ENCODE measurements around the gene SUMF2.
"Not testable (repeated sequence)": the region's sequence is repeated elsewhere in the genome, so short reads cannot be mapped to it uniquely, and the experiment has no call there.

DNA sequence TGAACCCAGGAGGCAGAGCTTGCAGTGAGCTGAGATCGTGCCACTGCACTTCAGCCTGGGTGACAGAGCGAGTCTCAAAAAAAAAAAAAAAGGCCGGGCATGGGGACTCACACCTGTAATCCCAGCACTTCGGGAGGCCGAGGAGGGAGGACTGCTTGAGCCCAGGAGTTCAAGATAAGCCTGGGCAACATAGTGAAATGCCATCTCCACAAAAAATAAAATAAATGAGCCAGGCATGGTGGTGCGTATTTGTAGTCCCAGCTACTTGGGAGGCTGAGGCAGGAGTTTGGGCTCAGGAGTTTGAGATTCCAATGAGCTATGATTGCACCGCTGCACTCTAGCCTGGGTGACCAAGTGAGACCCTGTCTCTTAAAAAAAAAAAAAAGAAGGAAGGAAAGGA is 31.5 kb upstream of the SUMF2 start:
- TF ChIP-seq CTCF (IDR thresholded peaks at IDR 0.05 in 2 of 3, conservative IDR thresholded peaks at IDR 0.05 in 1 of 3; ENCODE audit: borderline replicate concordance in 1 of 3, insufficient read depth in 1 of 3, low read depth in 2 of 3, low read length in 2 of 3); ZFX (IDR thresholded peaks at IDR 0.05); EZH2 (IDR thresholded peaks at IDR 0.05); POLR2A (IDR thresholded peaks at IDR 0.05; ENCODE audit: borderline replicate concordance, extremely low read depth, insufficient read depth, insufficient read length); EZH2phosphoT487 (IDR thresholded peaks at IDR 0.05; ENCODE audit: borderline replicate concordance); YY1 (IDR thresholded peaks at IDR 0.05; ENCODE audit: extremely low read depth, insufficient replicate concordance, low read depth, low read length); RAD21 (IDR thresholded peaks at IDR 0.05; ENCODE audit: low read depth); SIN3A (IDR thresholded peaks at IDR 0.05; ENCODE audit: low read depth); TCF7L2 (IDR thresholded peaks at IDR 0.05; ENCODE audit: borderline replicate concordance, extremely low read depth, insufficient read depth, insufficient read length); SP1 (IDR thresholded peaks at IDR 0.05; ENCODE audit: low read depth); FOSL1 (IDR thresholded peaks at IDR 0.05; ENCODE audit: low read depth); CEBPB (IDR thresholded peaks at IDR 0.05; ENCODE audit: low read depth); POLR2AphosphoS5 (IDR thresholded peaks at IDR 0.05; ENCODE audit: low read depth, low read length): not testable (repeated sequence)
- TF ChIP-seq, protein P1, sequence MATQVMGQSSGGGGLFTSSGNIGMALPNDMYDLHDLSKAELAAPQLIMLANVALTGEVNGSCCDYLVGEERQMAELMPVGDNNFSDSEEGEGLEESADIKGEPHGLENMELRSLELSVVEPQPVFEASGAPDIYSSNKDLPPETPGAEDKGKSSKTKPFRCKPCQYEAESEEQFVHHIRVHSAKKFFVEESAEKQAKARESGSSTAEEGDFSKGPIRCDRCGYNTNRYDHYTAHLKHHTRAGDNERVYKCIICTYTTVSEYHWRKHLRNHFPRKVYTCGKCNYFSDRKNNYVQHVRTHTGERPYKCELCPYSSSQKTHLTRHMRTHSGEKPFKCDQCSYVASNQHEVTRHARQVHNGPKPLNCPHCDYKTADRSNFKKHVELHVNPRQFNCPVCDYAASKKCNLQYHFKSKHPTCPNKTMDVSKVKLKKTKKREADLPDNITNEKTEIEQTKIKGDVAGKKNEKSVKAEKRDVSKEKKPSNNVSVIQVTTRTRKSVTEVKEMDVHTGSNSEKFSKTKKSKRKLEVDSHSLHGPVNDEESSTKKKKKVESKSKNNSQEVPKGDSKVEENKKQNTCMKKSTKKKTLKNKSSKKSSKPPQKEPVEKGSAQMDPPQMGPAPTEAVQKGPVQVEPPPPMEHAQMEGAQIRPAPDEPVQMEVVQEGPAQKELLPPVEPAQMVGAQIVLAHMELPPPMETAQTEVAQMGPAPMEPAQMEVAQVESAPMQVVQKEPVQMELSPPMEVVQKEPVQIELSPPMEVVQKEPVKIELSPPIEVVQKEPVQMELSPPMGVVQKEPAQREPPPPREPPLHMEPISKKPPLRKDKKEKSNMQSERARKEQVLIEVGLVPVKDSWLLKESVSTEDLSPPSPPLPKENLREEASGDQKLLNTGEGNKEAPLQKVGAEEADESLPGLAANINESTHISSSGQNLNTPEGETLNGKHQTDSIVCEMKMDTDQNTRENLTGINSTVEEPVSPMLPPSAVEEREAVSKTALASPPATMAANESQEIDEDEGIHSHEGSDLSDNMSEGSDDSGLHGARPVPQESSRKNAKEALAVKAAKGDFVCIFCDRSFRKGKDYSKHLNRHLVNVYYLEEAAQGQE (IDR thresholded peaks at IDR 0.05; ENCODE audit: low read depth), result not testable (repeated sequence)
